H9 (cell line): Measurements from ENCODE around the gene IFNL3. TPM values are rescaled to one million over a fixed set of nuclear protein-coding genes. Genes with fewer than 3 reads are reported as not detected.
A peak's percentile ranks its signal among the peaks of the same experiment; 100 is the strongest.

Source experiments
- DNase-seq: peaks from one replicate; pipeline ENCODE4 v3.0.0-alpha.2; 2017
- H2AFZ ChIP-seq: one replicate; pipeline ENCODE4 v1.6.1; 2013; ENCODE audit warnings: mild to moderate bottlenecking, low read length, control low read depth, moderate library complexity
- H2AK5ac ChIP-seq: 2 replicates; pipeline ENCODE4 v1.6.1; 2013; ENCODE audit warnings: low read length, control low read depth, mixed read lengths; ENCODE audit not compliant: insufficient read length
- H2BK120ac ChIP-seq: one replicate; pipeline ENCODE4 v1.6.1; 2013; ENCODE audit warnings: low read depth, mild to moderate bottlenecking, low read length, control low read depth, inconsistent platforms; ENCODE audit not compliant: poor library complexity, severe bottlenecking
- H2BK12ac ChIP-seq: 2 replicates; pipeline ENCODE4 v1.6.1; 2013; ENCODE audit warnings: low read length, control low read depth, mixed read lengths, low read depth; ENCODE audit not compliant: insufficient read length
- H2BK15ac ChIP-seq: 2 replicates; pipeline ENCODE4 v1.6.1; 2013; ENCODE audit warnings: low read depth, low read length, control low read depth
- H2BK20ac ChIP-seq: one replicate; pipeline ENCODE4 v1.6.1; 2013; ENCODE audit warnings: low read depth, mild to moderate bottlenecking, low read length, control low read depth, inconsistent platforms; ENCODE audit not compliant: poor library complexity, severe bottlenecking
- H2BK5ac ChIP-seq: 2 replicates; pipeline ENCODE4 v1.6.1; 2013; ENCODE audit warnings: low read length, control low read depth, mixed read lengths; ENCODE audit not compliant: insufficient read length
- H3K14ac ChIP-seq: 2 replicates; pipeline ENCODE4 v1.6.1; 2013; ENCODE audit warnings: low read length, control low read depth; ENCODE audit not compliant: insufficient read depth
- H3K18ac ChIP-seq: 2 replicates; pipeline ENCODE4 v1.6.1; 2013; ENCODE audit warnings: low read depth, mild to moderate bottlenecking, mixed read lengths, low read length, control low read depth; ENCODE audit not compliant: insufficient read length
- H3K23ac ChIP-seq: 2 replicates; pipeline ENCODE4 v1.6.1; 2013; ENCODE audit warnings: low read length, control low read depth, mixed read lengths, low read depth; ENCODE audit not compliant: insufficient read length
- H3K23me2 ChIP-seq: 2 replicates; pipeline ENCODE4 v1.6.1; 2013; ENCODE audit warnings: low read depth, mild to moderate bottlenecking, mixed read lengths, low read length, control low read depth; ENCODE audit not compliant: insufficient read length, poor library complexity, severe bottlenecking
- H3K27ac ChIP-seq: 2 replicates; pipeline ENCODE4 v1.5.1; 2013; ENCODE audit warnings: low read length, control low read depth, mixed read lengths, low read depth; ENCODE audit not compliant: insufficient read length
- H3K27me3 ChIP-seq: 2 replicates; pipeline ENCODE4 v1.6.1; 2013; ENCODE audit warnings: low read length, control low read depth, inconsistent platforms; ENCODE audit not compliant: insufficient read depth
- H3K4ac ChIP-seq: 2 replicates; pipeline ENCODE4 v1.6.1; 2013; ENCODE audit warnings: low read depth, mild to moderate bottlenecking, control low read depth, inconsistent platforms, low read length, moderate library complexity
- H3K4me1 ChIP-seq: 2 replicates; pipeline ENCODE4 v1.6.1; 2013; ENCODE audit warnings: low read length, control low read depth, inconsistent platforms; ENCODE audit not compliant: insufficient read depth
- H3K4me2 ChIP-seq: 2 replicates; pipeline ENCODE4 v1.6.1; 2013; ENCODE audit warnings: low read length, control low read depth, mixed read lengths; ENCODE audit not compliant: insufficient read length, insufficient read depth
- H3K56ac ChIP-seq: 2 replicates; pipeline ENCODE4 v1.6.1; 2013; ENCODE audit warnings: low read depth, mild to moderate bottlenecking, mixed read lengths, low read length, control low read depth; ENCODE audit not compliant: insufficient read length
- H3K79me1 ChIP-seq: 2 replicates; pipeline ENCODE4 v1.6.1; 2013; ENCODE audit warnings: low read depth, mild to moderate bottlenecking, moderate library complexity, low read length, control low read depth, inconsistent platforms; ENCODE audit not compliant: insufficient read depth, poor library complexity, severe bottlenecking
- H3K79me2 ChIP-seq: 2 replicates; pipeline ENCODE4 v1.6.1; 2013; ENCODE audit warnings: low read length, control low read depth, inconsistent platforms; ENCODE audit not compliant: insufficient read depth
- H3K9ac ChIP-seq: 2 replicates; pipeline ENCODE4 v1.6.1; 2013; ENCODE audit warnings: low read length, control low read depth, mixed read lengths; ENCODE audit not compliant: insufficient read length; ENCODE audit errors: extremely low read depth
- H3K9me3 ChIP-seq: one replicate; pipeline ENCODE4 v1.6.1; 2013; ENCODE audit warnings: low read depth, low read length, inconsistent platforms; ENCODE audit not compliant: control insufficient read depth
- H3T11ph ChIP-seq: one replicate; pipeline ENCODE4 v1.6.1; 2013; ENCODE audit warnings: mild to moderate bottlenecking, low read length, control low read depth, inconsistent platforms
- H4K20me1 ChIP-seq: one replicate; pipeline ENCODE4 v1.6.1; 2013; ENCODE audit not compliant: control insufficient read depth, insufficient read length, insufficient read depth
- H4K5ac ChIP-seq: 2 replicates; pipeline ENCODE4 v1.6.1; 2013; ENCODE audit warnings: low read depth, mild to moderate bottlenecking, mixed read lengths, low read length, control low read depth; ENCODE audit not compliant: insufficient read length
- H4K8ac ChIP-seq: replicated peaks from 2 replicates; pipeline ENCODE4 v1.6.1; 2013; ENCODE audit warnings: low read length, control low read depth, mixed read lengths, low read depth; ENCODE audit not compliant: insufficient read length
- H4K91ac ChIP-seq: 2 replicates; pipeline ENCODE4 v1.6.1; 2013; ENCODE audit warnings: low read depth, mild to moderate bottlenecking, moderate library complexity, mixed read lengths, low read length, control low read depth; ENCODE audit not compliant: insufficient read length
- H3K27ac Mint-ChIP-seq, 3 experiments: 2 replicates in 2 of 3; 3 replicates in 1 of 3; pipeline ENCODE4 v1.8.0; 2020 to 2021; ENCODE audit warnings: mixed read lengths in 3 of 3, mild to moderate bottlenecking in 1 of 3, moderate library complexity in 1 of 3
- H3K27me3 Mint-ChIP-seq: 2 replicates; pipeline ENCODE4 v1.8.0; 2021; ENCODE audit warnings: low read depth, mild to moderate bottlenecking, moderate library complexity, mixed read lengths
- H3K36me3 Mint-ChIP-seq, 3 experiments: 2 replicates in 2 of 3; 3 replicates in 1 of 3; pipeline ENCODE4 v1.8.0; 2020 to 2021; ENCODE audit warnings: low read depth in 3 of 3, mixed read lengths in 3 of 3; ENCODE audit not compliant: insufficient read depth in 1 of 3
- H3K4me1 Mint-ChIP-seq, 2 experiments: 2 replicates each; pipeline ENCODE4 v1.8.0; 2020; ENCODE audit warnings: mixed read lengths in 2 of 2
- H3K4me3 Mint-ChIP-seq, 2 experiments: 2 replicates in 1 of 2; 3 replicates in 1 of 2; pipeline ENCODE4 v1.8.0; 2020 to 2021; ENCODE audit warnings: mild to moderate bottlenecking in 2 of 2, mixed read lengths in 2 of 2, moderate library complexity in 1 of 2
- H3K9me3 Mint-ChIP-seq, 2 experiments: 2 replicates in 1 of 2; 3 replicates in 1 of 2; pipeline ENCODE4 v1.8.0; 2020; ENCODE audit warnings: mild to moderate bottlenecking in 2 of 2, mixed read lengths in 2 of 2, moderate library complexity in 1 of 2
- WGBS: extraction: QIAGEN DNeasy Blood & Tissue Kit; methylation state at CpG from one replicate; pipeline ENCODE4 v1.1.7; 2013; ENCODE audit warnings: missing lambda C conversion rate, low lambda C conversion rate, mixed read lengths; ENCODE audit not compliant: insufficient read length; ENCODE audit errors: extremely low coverage; 5-methylcytosine and 5-hydroxymethylcytosine counted together
- total RNA-seq: library from RNA; stranded (reverse); gene quantifications from 2 replicates; pipeline ENCODE4 v1.2.1, GENCODE V29; 2021
- TF ChIP-seq, protein P1 (sequence below): fragments of 200-600 bp; sonication (generic); conservative IDR thresholded peaks from 3 replicates; pipeline ENCODE4 v1.8.0; 2021; ENCODE audit warnings: antibody characterized with exemption, mild to moderate bottlenecking

IFNL3 gene
- total RNA-seq, 1 experiment from 2014 or later, result not detected

GRCh38 chr19:39224910-39225309 is 19.9 kb downstream of the IFNL3 start:
- Histone ChIP-seq H3T11ph (no peak overlapping the region), H2BK20ac (no peak overlapping the region), H3K9ac (no peak overlapping the region), H3K4me1 (no peaks in the 10 kb centered on the region), H4K5ac (no peak overlapping the region), H3K23ac (no peak overlapping the region), H2BK12ac (no peak overlapping the region), H2BK15ac (no peak overlapping the region), H4K8ac (no peak overlapping the region), H2AK5ac (no peak overlapping the region), H3K56ac (no peak overlapping the region), H2BK5ac (no peak overlapping the region), H2AFZ (no peak overlapping the region), H3K4ac (no peak overlapping the region), H3K18ac (no peak overlapping the region), H3K4me2 (no peak overlapping the region), H3K27ac (no peak overlapping the region), H3K14ac (no peak overlapping the region), H2BK120ac (no peak overlapping the region), H3K79me1 (no peaks in the 10 kb centered on the region), H3K9me3 (no peaks in the 10 kb centered on the region), H3K27me3 (peaks cover 3% of the 10 kb centered on the region; the same call in 1 of the 2 replicates), H4K20me1 (no peaks in the 10 kb centered on the region), H3K79me2 (no peaks in the 10 kb centered on the region), H3K23me2 (no peaks in the 10 kb centered on the region), H4K91ac (no peak overlapping the region)
- DNase-seq, result peak; percentile 55
- no peak overlapping the region for H3K27ac Mint-ChIP-seq
- WGBS, result no CpG with 5 or more reads among the region's 3 CpGs
- H3K9me3 Mint-ChIP-seq, result no peaks in the 10 kb centered on the region; a peak in 1 of 5 replicates
- H3K36me3 Mint-ChIP-seq, result no peaks in the 10 kb centered on the region
- TF ChIP-seq, protein P1, sequence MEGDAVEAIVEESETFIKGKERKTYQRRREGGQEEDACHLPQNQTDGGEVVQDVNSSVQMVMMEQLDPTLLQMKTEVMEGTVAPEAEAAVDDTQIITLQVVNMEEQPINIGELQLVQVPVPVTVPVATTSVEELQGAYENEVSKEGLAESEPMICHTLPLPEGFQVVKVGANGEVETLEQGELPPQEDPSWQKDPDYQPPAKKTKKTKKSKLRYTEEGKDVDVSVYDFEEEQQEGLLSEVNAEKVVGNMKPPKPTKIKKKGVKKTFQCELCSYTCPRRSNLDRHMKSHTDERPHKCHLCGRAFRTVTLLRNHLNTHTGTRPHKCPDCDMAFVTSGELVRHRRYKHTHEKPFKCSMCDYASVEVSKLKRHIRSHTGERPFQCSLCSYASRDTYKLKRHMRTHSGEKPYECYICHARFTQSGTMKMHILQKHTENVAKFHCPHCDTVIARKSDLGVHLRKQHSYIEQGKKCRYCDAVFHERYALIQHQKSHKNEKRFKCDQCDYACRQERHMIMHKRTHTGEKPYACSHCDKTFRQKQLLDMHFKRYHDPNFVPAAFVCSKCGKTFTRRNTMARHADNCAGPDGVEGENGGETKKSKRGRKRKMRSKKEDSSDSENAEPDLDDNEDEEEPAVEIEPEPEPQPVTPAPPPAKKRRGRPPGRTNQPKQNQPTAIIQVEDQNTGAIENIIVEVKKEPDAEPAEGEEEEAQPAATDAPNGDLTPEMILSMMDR, result peak; percentile 53
- H3K4me1 Mint-ChIP-seq, result no peaks in the 10 kb centered on the region; a peak in 2 of 4 replicates
- peak overlapping the region in 1 of 2 experiments; percentile 30; a peak in 1 of 5 replicates for H3K4me3 Mint-ChIP-seq
- peaks cover 62% of the 10 kb centered on the region for H3K27me3 Mint-ChIP-seq
